ENCODE results near the gene LRRC72. TPM values are rescaled to one million over a fixed set of nuclear protein-coding genes. Genes with fewer than 3 reads are reported as not detected.
"Not testable (repeated sequence)": the region's sequence is repeated elsewhere in the genome, so short reads cannot be mapped to it uniquely, and the experiment has no call there.

The LRRC72 gene
- total RNA-seq, 1 donor from 2014 or later = not detected

GRCh38 chr7:16528520-16528919, 1.9 kb downstream of the LRRC72 start:
- no peak for DNase-seq (ENCODE audit: low read depth)

- no peak for DNase-seq (ENCODE audit: low read depth)
Measured at GRCh38 chr7:16529697-16530096, 3.1 kb downstream of the LRRC72 start.

- DNase-seq (ENCODE audit: low read depth) = no peak
Measured at GRCh38 chr7:16531707-16532106, 5.1 kb downstream of the LRRC72 start.

- no peak for DNase-seq (ENCODE audit: low read depth)
Measured at GRCh38 chr7:16532272-16532671, 5.6 kb downstream of the LRRC72 start.

- DNase-seq (ENCODE audit: low read depth) = no peak
Measured at GRCh38 chr7:16535500-16535899, 8.9 kb downstream of the LRRC72 start.

- DNase-seq (ENCODE audit: low read depth) = not testable (repeated sequence)
Measured at GRCh38 chr7:16540559-16540958, 13.9 kb downstream of the LRRC72 start.

- DNase-seq (ENCODE audit: low read depth) = no peak
Measured at GRCh38 chr7:16542401-16542800, 15.8 kb downstream of the LRRC72 start.

- DNase-seq (ENCODE audit: low read depth) = no peak
Measured at GRCh38 chr7:16543456-16543855, 16.8 kb downstream of the LRRC72 start.

GRCh38 chr7:16546921-16547505, 20.4 kb downstream of the LRRC72 start:
- no peak for DNase-seq (ENCODE audit: low read depth)

- no peak for DNase-seq (ENCODE audit: low read depth)
Measured at GRCh38 chr7:16548428-16548827, 21.8 kb downstream of the LRRC72 start.

- DNase-seq (ENCODE audit: low read depth) = no peak
Measured at GRCh38 chr7:16550671-16551070, 24.0 kb downstream of the LRRC72 start.

GRCh38 chr7:16554518-16555236, 28.1 kb downstream of the LRRC72 start:
- no peak for DNase-seq (ENCODE audit: low read depth)

GRCh38 chr7:16556359-16556758, 29.7 kb downstream of the LRRC72 start:
- no peak for DNase-seq (ENCODE audit: low read depth)

- DNase-seq (ENCODE audit: low read depth) = no peak
Measured at GRCh38 chr7:16558761-16559302, 32.2 kb downstream of the LRRC72 start.

- DNase-seq (ENCODE audit: low read depth) = no peak
Measured at GRCh38 chr7:16559497-16560179, 33.0 kb downstream of the LRRC72 start.

- DNase-seq (ENCODE audit: low read depth) = peak; percentile 14
Measured at GRCh38 chr7:16561943-16562342, 35.3 kb downstream of the LRRC72 start.

GRCh38 chr7:16562456-16563220, 36.0 kb downstream of the LRRC72 start:
- DNase-seq (ENCODE audit: low read depth) = no peak

GRCh38 chr7:16563281-16564022, 36.8 kb downstream of the LRRC72 start:
- no peak for DNase-seq (ENCODE audit: low read depth)

GRCh38 chr7:16564023-16564380, 37.4 kb downstream of the LRRC72 start:
- DNase-seq (ENCODE audit: low read depth) = no peak

- peak; percentile 63 for DNase-seq (ENCODE audit: low read depth)
Measured at GRCh38 chr7:16564909-16565426, 38.3 kb downstream of the LRRC72 start.

- no peak for DNase-seq (ENCODE audit: low read depth)
Measured at GRCh38 chr7:16571941-16572340, 45.3 kb downstream of the LRRC72 start.

All from renal cortical epithelial cell (primary cell).